ENCODE data around the gene ACSL3.

- TF ChIP-seq, protein P1, sequence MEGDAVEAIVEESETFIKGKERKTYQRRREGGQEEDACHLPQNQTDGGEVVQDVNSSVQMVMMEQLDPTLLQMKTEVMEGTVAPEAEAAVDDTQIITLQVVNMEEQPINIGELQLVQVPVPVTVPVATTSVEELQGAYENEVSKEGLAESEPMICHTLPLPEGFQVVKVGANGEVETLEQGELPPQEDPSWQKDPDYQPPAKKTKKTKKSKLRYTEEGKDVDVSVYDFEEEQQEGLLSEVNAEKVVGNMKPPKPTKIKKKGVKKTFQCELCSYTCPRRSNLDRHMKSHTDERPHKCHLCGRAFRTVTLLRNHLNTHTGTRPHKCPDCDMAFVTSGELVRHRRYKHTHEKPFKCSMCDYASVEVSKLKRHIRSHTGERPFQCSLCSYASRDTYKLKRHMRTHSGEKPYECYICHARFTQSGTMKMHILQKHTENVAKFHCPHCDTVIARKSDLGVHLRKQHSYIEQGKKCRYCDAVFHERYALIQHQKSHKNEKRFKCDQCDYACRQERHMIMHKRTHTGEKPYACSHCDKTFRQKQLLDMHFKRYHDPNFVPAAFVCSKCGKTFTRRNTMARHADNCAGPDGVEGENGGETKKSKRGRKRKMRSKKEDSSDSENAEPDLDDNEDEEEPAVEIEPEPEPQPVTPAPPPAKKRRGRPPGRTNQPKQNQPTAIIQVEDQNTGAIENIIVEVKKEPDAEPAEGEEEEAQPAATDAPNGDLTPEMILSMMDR (IDR thresholded peaks at IDR 0.05) = no peak
- TF ChIP-seq POLR2A (IDR thresholded peaks at IDR 0.05) = no peak
Observed at GRCh38 chr2:222835823-222836151, 25.0 kb upstream of the ACSL3 start.

Data from testis (tissue), 2 donors.